Tongue (tissue), 2 donors: ENCODE measurements around the gene LIPN. TPM values are rescaled to one million over a fixed set of nuclear protein-coding genes. Genes with fewer than 3 reads are reported as not detected.

Experiments
- DNase-seq: peaks from one replicate; pipeline ENCODE4 v3.0.0-alpha.2; 2015
- total RNA-seq: library from RNA; depleted of rRNA; stranded (reverse); fragments of >200 nt; gene quantifications from one replicate; pipeline ENCODE4 v1.2.3, GENCODE V29; 2014

The LIPN gene
- total RNA-seq, 1 donor from 2014 or later: not detected

GRCh38 chr10:88828310-88828709, 68.5 kb downstream of the LIPN start:
- DNase-seq: no peak

Other genes with a start within 250 kb of the LIPN start
- gene RNLS, start 176.7 kb upstream of the LIPN start, total RNA-seq: 11.9 TPM
- 0.21 TPM for gene LIPJ, start 173.3 kb upstream of the LIPN start, total RNA-seq
- not detected for gene LIPF, start 95.6 kb upstream of the LIPN start, total RNA-seq
- gene LIPK, start 53.8 kb upstream of the LIPN start, total RNA-seq: 1.1 TPM
- not detected for gene LIPM, start 42.7 kb downstream of the LIPN start, total RNA-seq
- 4.1 TPM for gene ANKRD22, start 91.8 kb downstream of the LIPN start, total RNA-seq
- gene STAMBPL1, start 120.2 kb downstream of the LIPN start, total RNA-seq: 17.2 TPM
- 300 TPM for gene ACTA2, start 192.8 kb downstream of the LIPN start, total RNA-seq
- 31.9 TPM for gene FAS, start 230.8 kb downstream of the LIPN start, total RNA-seq